ENCODE data around the gene UGDH.

UGDH gene

DNA sequence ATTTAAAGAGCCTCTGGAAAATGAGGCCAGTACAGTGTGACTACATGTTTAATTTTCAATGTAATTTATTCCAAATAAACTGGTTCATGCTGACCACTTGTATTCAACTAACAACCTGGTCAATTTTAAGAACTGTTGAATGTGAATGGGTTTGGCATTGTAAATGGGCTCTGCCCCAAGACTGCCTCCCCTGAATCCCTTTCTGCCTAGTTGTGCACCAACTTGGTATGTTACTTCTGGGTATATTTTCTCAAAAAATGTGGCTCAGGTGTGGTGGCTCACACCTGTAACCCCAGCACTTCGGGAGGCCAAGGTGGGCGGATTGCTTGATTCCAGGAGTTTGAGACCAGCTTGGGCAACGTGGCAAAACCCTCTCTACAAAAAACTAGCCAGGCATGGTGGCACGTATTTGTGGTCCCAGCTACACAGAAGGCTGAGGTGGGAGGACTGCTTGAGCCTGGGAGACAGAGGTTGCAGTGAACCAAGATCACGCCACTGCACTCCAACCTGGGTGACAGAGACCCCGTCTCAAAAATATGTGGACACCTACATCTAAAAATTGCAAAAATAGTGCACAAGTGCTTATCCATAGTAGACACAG is 75.7 kb downstream of the UGDH start:
- DNase-seq, result no peak

DNA sequence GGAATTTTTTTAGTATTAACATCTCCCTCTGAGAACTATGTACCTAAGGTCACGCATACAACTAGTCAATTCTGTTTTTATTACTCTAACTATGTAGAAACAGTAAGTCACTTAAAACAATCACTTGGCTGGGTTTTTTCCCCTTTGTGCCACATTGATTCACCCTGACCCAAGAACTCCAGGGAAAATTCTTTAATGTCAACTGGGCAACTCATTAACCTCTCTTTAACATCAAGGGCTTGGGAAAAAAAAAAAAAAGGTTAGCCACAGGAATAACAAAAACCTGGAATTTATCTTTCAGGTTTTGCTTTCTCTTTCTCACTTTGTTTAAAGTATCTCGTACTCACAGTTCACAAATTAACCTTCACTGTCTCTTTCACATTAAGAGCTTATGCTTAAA is 76.6 kb downstream of the UGDH start:
- DNase-seq, result no peak

All from NCI-H446 treated with DMSO at 0.1 percent for 48 hours (cell line).